Measurements from ENCODE around the gene GATA2.

DNA sequence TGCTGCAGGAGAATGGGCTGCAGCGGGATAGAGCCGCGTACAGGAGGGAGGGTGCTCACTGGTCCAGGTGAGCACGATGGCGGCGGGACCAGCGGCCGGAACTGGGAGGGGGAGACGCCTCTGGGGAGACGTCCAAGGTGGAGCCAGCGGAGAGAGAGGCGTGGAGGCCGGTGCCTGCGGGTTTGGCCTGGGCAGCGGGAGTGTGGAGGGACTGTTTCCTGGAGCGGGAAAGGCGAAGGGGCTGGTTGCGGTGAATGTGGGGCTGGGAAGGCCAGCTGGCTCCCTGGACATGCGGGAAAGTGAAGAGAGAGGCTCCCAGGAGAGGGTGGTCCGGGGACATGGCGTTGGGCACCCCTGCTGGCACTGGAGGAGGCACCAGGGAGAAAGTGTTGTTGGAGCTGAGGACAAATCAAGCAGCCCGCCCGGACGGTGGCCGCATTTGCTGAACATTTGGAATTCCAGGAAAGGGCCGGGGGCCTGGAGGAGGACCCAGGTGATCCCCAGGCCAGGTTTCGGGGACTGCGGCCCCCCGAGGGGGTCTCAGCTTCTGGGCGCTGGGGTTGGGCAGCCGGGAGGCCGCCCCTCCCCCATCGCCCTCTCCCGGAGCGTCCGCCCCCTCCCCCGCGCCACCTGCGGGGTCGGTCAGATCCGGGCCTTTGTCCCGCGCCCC, 60.6 kb downstream of the GATA2 start:
- TF ChIP-seq, protein P1, sequence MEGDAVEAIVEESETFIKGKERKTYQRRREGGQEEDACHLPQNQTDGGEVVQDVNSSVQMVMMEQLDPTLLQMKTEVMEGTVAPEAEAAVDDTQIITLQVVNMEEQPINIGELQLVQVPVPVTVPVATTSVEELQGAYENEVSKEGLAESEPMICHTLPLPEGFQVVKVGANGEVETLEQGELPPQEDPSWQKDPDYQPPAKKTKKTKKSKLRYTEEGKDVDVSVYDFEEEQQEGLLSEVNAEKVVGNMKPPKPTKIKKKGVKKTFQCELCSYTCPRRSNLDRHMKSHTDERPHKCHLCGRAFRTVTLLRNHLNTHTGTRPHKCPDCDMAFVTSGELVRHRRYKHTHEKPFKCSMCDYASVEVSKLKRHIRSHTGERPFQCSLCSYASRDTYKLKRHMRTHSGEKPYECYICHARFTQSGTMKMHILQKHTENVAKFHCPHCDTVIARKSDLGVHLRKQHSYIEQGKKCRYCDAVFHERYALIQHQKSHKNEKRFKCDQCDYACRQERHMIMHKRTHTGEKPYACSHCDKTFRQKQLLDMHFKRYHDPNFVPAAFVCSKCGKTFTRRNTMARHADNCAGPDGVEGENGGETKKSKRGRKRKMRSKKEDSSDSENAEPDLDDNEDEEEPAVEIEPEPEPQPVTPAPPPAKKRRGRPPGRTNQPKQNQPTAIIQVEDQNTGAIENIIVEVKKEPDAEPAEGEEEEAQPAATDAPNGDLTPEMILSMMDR (IDR thresholded peaks at IDR 0.05) = no peak
- TF ChIP-seq POLR2AphosphoS5 (IDR thresholded peaks at IDR 0.05) (no peak), POLR2A (IDR thresholded peaks at IDR 0.05) (no peak)

All from prostate gland (tissue), 2 donors.